Keratinocyte (primary cell): ENCODE measurements around the gene CPA4. TPM values are rescaled to one million over a fixed set of nuclear protein-coding genes. Genes with fewer than 3 reads are reported as not detected.

Source experiments
- DNase-seq: peaks from one replicate; pipeline ENCODE4 v3.0.0-alpha.2; 2011; ENCODE audit warnings: low read depth, missing footprints, low spot score
- FAIRE-seq: peaks from 2 replicates; lab custom pipeline; 2011; peaks lifted over from hg19 to GRCh38; lab: Jason Lieb, UNC
- H2AFZ ChIP-seq: 2 replicates; pipeline ENCODE4 v1.6.0; 2012; ENCODE audit warnings: low read length, control low read depth, inconsistent platforms; ENCODE audit not compliant: control insufficient read depth
- H3K27ac ChIP-seq: 2 replicates; pipeline ENCODE4 v1.5.1; 2011; ENCODE audit warnings: low read length; ENCODE audit not compliant: control insufficient read depth, insufficient read depth
- H3K27me3 ChIP-seq: 3 replicates; pipeline ENCODE4 v1.6.0; 2011; ENCODE audit warnings: low read length; ENCODE audit not compliant: control insufficient read depth, insufficient read depth; ENCODE audit errors: extremely low read depth
- H3K36me3 ChIP-seq, 2 experiments: 2 replicates in 1 of 2; 3 replicates in 1 of 2; pipeline ENCODE4 v1.5.1; 2011; ENCODE audit warnings: low read length in 2 of 2, mild to moderate bottlenecking in 1 of 2; ENCODE audit not compliant: control insufficient read depth in 2 of 2, insufficient read depth in 2 of 2; ENCODE audit errors: extremely low read depth in 1 of 2
- H3K4me1 ChIP-seq: 3 replicates; pipeline ENCODE4 v1.5.1; 2011; ENCODE audit warnings: low read length; ENCODE audit not compliant: control insufficient read depth, insufficient read depth; ENCODE audit errors: extremely low read depth
- H3K4me2 ChIP-seq: 3 replicates; pipeline ENCODE4 v1.6.0; 2011; ENCODE audit warnings: low read depth, low read length; ENCODE audit not compliant: control insufficient read depth, insufficient read depth; ENCODE audit errors: extremely low read depth
- H3K4me3 ChIP-seq, 3 experiments: fragments of 200-600 bp in 1 of 3; sonication (generic) in 1 of 3; 2 replicates in 2 of 3; 3 replicates in 1 of 3; pipeline ENCODE4 v1.5.1; 2011 to 2016; ENCODE audit warnings: low read length in 3 of 3, mild to moderate bottlenecking in 3 of 3, control low read depth in 2 of 3, inconsistent platforms in 1 of 3, low read depth in 1 of 3, mixed read lengths in 1 of 3, mixed run types in 1 of 3, moderate library complexity in 1 of 3; ENCODE audit not compliant: control insufficient read depth in 2 of 3, insufficient read depth in 2 of 3; ENCODE audit errors: extremely low read depth in 1 of 3
- H3K79me2 ChIP-seq: 2 replicates; pipeline ENCODE4 v1.6.0; 2012; ENCODE audit warnings: low read length; ENCODE audit not compliant: control insufficient read depth, insufficient read depth
- H3K9ac ChIP-seq: 3 replicates; pipeline ENCODE4 v1.6.0; 2011; ENCODE audit warnings: low read length; ENCODE audit not compliant: control insufficient read depth, insufficient read depth; ENCODE audit errors: extremely low read depth
- H3K9me1 ChIP-seq: 3 replicates; pipeline ENCODE4 v1.6.0; 2011; ENCODE audit warnings: low read length; ENCODE audit not compliant: control insufficient read depth, insufficient read depth; ENCODE audit errors: extremely low read depth
- H3K9me3 ChIP-seq: 2 replicates; pipeline ENCODE4 v1.5.1; 2012; ENCODE audit warnings: low read depth, low read length; ENCODE audit not compliant: control insufficient read depth
- H4K20me1 ChIP-seq: 3 replicates; pipeline ENCODE4 v1.6.0; 2011; ENCODE audit warnings: low read length; ENCODE audit not compliant: control insufficient read depth, insufficient read depth; ENCODE audit errors: extremely low read depth
- EZH2 ChIP-seq: IDR thresholded peaks from one replicate; pipeline ENCODE4 v1.6.1; 2012; ENCODE audit warnings: inconsistent platforms, mild to moderate bottlenecking, low read length, moderate library complexity
- dilution Hi-C: fragments of 300-500 bp; cut with MboI; formaldehyde crosslinking; loops from one replicate; pipeline ENCODE4 v1.7.0; 2020; ENCODE audit warnings: low sequenced_read_pairs; ENCODE audit not compliant: extremely low pct_ligation_motif_present
- polyA plus RNA-seq, 5 experiments: library from polyadenylated mRNA; depleted of rRNA in 3 of 5; stranded (reverse) in 3 of 5; stranded (forward) in 1 of 5; unstranded in 1 of 5; fragments of >200 nt; gene quantifications; 1 replicate in 1 of 5; 2 replicates in 3 of 5; 3 replicates in 1 of 5; pipeline versions ENCODE4 v1.2.1 to v1.2.3, GENCODE V29; 2011 to 2012; ENCODE audit warnings: missing spikeins in 2 of 5, low read depth in 1 of 5, low replicate concordance in 1 of 5
- TF ChIP-seq, protein P1 (sequence below), 3 experiments: IDR thresholded peaks in 1 of 3; conservative IDR thresholded peaks in 1 of 3; optimal IDR thresholded peaks in 1 of 3; 2 replicates in 2 of 3; 3 replicates in 1 of 3; pipeline versions ENCODE3 to v1.5.1; 2011; ENCODE audit warnings: low read length in 3 of 3, mild to moderate bottlenecking in 3 of 3, moderate library complexity in 2 of 3, control low read depth in 1 of 3, inconsistent platforms in 1 of 3; ENCODE audit not compliant: insufficient read depth in 2 of 3; ENCODE audit errors: extremely low read depth in 1 of 3

Gene CPA4
- polyA plus RNA-seq, 1 donor (not counting 4 experiments of a cell fraction or from before 2014, with no cell fraction given): 248 TPM

DNA sequence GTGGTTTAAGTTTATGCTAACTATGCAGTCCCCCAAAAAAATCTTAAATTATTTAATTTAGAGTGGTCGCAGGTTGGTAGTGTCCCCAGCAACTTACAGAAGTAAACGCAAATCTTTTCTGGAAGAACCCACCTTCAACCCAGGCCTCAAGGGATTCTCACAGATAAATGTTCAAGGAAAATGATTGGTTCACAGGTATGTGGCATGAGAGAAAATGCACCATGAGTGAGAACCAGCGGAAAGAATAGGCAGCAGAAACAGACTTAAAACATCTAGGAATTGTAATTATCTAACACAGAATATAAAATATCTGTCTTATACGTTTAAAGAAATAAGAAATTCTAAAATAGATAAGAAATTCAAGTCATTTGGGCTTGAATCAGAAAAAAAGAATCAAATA, 48.9 kb downstream of the CPA4 start:
- Histone ChIP-seq H3K79me2 (no peaks in the 10 kb centered on the region), H3K9ac (no peak overlapping the region), H3K36me3 (no peaks in the 10 kb centered on the region), H3K9me3 (no peaks in the 10 kb centered on the region), H3K27ac (no peak overlapping the region), H3K4me2 (no peak overlapping the region), H3K27me3 (no peaks in the 10 kb centered on the region), H3K4me1 (no peaks in the 10 kb centered on the region), H2AFZ (no peak overlapping the region), H3K9me1 (no peaks in the 10 kb centered on the region), H4K20me1 (no peaks in the 10 kb centered on the region), H3K4me3 (no peak overlapping the region)
- TF ChIP-seq, protein P1, sequence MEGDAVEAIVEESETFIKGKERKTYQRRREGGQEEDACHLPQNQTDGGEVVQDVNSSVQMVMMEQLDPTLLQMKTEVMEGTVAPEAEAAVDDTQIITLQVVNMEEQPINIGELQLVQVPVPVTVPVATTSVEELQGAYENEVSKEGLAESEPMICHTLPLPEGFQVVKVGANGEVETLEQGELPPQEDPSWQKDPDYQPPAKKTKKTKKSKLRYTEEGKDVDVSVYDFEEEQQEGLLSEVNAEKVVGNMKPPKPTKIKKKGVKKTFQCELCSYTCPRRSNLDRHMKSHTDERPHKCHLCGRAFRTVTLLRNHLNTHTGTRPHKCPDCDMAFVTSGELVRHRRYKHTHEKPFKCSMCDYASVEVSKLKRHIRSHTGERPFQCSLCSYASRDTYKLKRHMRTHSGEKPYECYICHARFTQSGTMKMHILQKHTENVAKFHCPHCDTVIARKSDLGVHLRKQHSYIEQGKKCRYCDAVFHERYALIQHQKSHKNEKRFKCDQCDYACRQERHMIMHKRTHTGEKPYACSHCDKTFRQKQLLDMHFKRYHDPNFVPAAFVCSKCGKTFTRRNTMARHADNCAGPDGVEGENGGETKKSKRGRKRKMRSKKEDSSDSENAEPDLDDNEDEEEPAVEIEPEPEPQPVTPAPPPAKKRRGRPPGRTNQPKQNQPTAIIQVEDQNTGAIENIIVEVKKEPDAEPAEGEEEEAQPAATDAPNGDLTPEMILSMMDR (optimal IDR thresholded peaks at IDR 0.05 in 1 of 3, IDR thresholded peaks at IDR 0.05 in 1 of 3, conservative IDR thresholded peaks at IDR 0.05 in 1 of 3; ENCODE audit: extremely low read depth in 1 of 3, insufficient read depth in 2 of 3, low read length in 3 of 3): no peak
- no peak for TF ChIP-seq EZH2
- DNase-seq (no peak), FAIRE-seq (no peak)
- dilution Hi-C loops: no loop called here

DNA sequence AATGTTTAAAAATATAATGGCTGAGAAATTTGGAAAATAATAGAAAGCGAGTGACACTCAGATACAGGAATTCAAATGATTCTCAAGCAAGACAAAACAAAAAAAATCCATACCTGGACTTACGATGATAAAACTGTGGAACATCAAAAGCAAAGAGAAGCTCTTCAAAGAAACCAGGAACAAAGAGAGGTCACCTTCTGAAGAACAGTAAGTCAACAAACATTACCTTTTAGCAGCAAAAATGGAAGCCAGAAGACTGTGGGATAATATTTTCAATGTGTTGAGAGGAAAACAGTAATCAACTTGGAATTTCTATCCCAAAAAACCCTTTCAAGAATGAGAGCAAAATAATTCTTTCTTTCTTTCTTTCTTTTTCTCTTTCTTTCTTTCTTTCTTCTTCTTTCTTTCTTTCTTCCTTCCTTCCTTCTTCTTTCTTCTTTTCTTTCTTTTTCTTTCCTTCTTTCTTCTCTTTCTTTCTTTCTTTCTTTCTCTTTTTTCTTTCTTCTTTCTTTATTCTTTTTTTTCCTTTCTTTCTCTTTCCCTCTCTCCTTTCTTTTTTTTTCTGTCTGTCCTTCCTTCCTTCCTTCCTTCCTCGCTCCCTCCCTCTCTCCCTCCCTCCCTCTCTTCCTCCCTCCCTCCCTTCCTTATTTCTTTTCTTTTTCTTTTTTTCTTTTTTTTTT, 49.9 kb downstream of the CPA4 start:
- TF ChIP-seq, protein P1 (optimal IDR thresholded peaks at IDR 0.05 in 1 of 3, IDR thresholded peaks at IDR 0.05 in 1 of 3, conservative IDR thresholded peaks at IDR 0.05 in 1 of 3; ENCODE audit: extremely low read depth in 1 of 3, insufficient read depth in 2 of 3, low read length in 3 of 3): no peak
- no peak for TF ChIP-seq EZH2
- dilution Hi-C loops: no loop called here
- Histone ChIP-seq H3K9me1 (no peaks in the 10 kb centered on the region), H3K9ac (no peak overlapping the region), H3K4me3 (no peak overlapping the region), H3K9me3 (no peaks in the 10 kb centered on the region), H3K79me2 (no peaks in the 10 kb centered on the region), H2AFZ (no peak overlapping the region), H3K4me1 (no peaks in the 10 kb centered on the region), H3K36me3 (no peaks in the 10 kb centered on the region), H3K27me3 (no peaks in the 10 kb centered on the region), H3K27ac (no peak overlapping the region), H3K4me2 (no peak overlapping the region), H4K20me1 (no peaks in the 10 kb centered on the region)
- FAIRE-seq: no peak
- DNase-seq: no peak
